Activated T-cell treated with anti-CD3 and anti-CD28 coated beads, Interleukin-2, amount 50 U/mL, for 4 hours (primary cell): Measurements from ENCODE around the gene DBNDD2. TPM values are rescaled to one million over a fixed set of nuclear protein-coding genes. Genes with fewer than 3 reads are reported as not detected.
A peak's percentile ranks its signal among the peaks of the same experiment; 100 is the strongest.

Experiments
- ATAC-seq, 2 donors: fragments of 200-7000 bp; cut with Tn5 transposase; one replicate each; pipeline ENCODE4 v1.10.0; 2021
- DNase-seq: peaks from one replicate; pipeline ENCODE4 v3.0.0-alpha.2; 2020
- H3K27me3 Mint-ChIP-seq: one replicate; pipeline ENCODE4 v1.8.0; 2021; ENCODE audit warnings: low read depth, mixed read lengths
- H3K36me3 Mint-ChIP-seq: one replicate; pipeline ENCODE4 v1.8.0; 2022; ENCODE audit warnings: mixed read lengths; ENCODE audit not compliant: insufficient read depth
- H3K4me1 Mint-ChIP-seq: one replicate; pipeline ENCODE4 v1.8.0; 2021; ENCODE audit warnings: low read depth, mixed read lengths
- H3K4me3 Mint-ChIP-seq: one replicate; pipeline ENCODE4 v1.8.0; 2021; ENCODE audit warnings: mild to moderate bottlenecking, moderate library complexity, mixed read lengths
- H3K9me3 Mint-ChIP-seq: one replicate; pipeline ENCODE4 v1.8.0; 2021; ENCODE audit warnings: mixed read lengths
- total RNA-seq, 3 donors: library from RNA; stranded (reverse); gene quantifications; one replicate each; pipeline ENCODE4 v1.2.1, GENCODE V29; 2021

DBNDD2 gene
- total RNA-seq, 3 donors from 2014 or later, result 9.7 to 13.3 (median 12.5) TPM

- peaks cover 1% of the 10 kb centered on the region for H3K27me3 Mint-ChIP-seq
- no peaks in the 10 kb centered on the region for H3K9me3 Mint-ChIP-seq
- no peak for ATAC-seq
- no peak for DNase-seq
- H3K36me3 Mint-ChIP-seq, result no peaks in the 10 kb centered on the region
- no peak overlapping the region for H3K4me3 Mint-ChIP-seq
- H3K4me1 Mint-ChIP-seq, result peaks cover 32% of the 10 kb centered on the region
These were observed 33.0 kb downstream of the DBNDD2 start for GRCh38 chr20:45440891-45441685.

- Mint-ChIP-seq H3K4me1 (peaks cover 27% of the 10 kb centered on the region), H3K36me3 (no peaks in the 10 kb centered on the region), H3K4me3 (no peak overlapping the region), H3K27me3 (peaks cover 1% of the 10 kb centered on the region), H3K9me3 (no peaks in the 10 kb centered on the region)
- DNase-seq (no peak), ATAC-seq (no peak)
These were observed 33.7 kb downstream of the DBNDD2 start for GRCh38 chr20:45441746-45442145.

- no peaks in the 10 kb centered on the region for H3K9me3 Mint-ChIP-seq
- ATAC-seq (no peak), DNase-seq (no peak)
- H3K27me3 Mint-ChIP-seq, result peaks cover 8% of the 10 kb centered on the region
- H3K4me3 Mint-ChIP-seq, result no peak overlapping the region
- H3K4me1 Mint-ChIP-seq, result peaks cover 23% of the 10 kb centered on the region
- no peaks in the 10 kb centered on the region for H3K36me3 Mint-ChIP-seq
These were observed 36.0 kb downstream of the DBNDD2 start for GRCh38 chr20:45444050-45444449.

- DNase-seq (no peak), ATAC-seq (peak; percentile 58 to 77)
- Mint-ChIP-seq H3K27me3 (peaks cover 8% of the 10 kb centered on the region), H3K4me1 (peaks cover 23% of the 10 kb centered on the region), H3K9me3 (no peaks in the 10 kb centered on the region), H3K4me3 (no peak overlapping the region), H3K36me3 (no peaks in the 10 kb centered on the region)
These were observed 37.9 kb downstream of the DBNDD2 start for GRCh38 chr20:45445805-45446562.

GRCh38 chr20:45448270-45448669, 40.2 kb downstream of the DBNDD2 start:
- H3K4me1 Mint-ChIP-seq, result peaks cover 23% of the 10 kb centered on the region
- no peaks in the 10 kb centered on the region for H3K9me3 Mint-ChIP-seq
- H3K4me3 Mint-ChIP-seq, result no peak overlapping the region
- DNase-seq (no peak), ATAC-seq (no peak)
- H3K36me3 Mint-ChIP-seq, result no peaks in the 10 kb centered on the region
- peaks cover 8% of the 10 kb centered on the region for H3K27me3 Mint-ChIP-seq

GRCh38 chr20:45449528-45449927, 41.4 kb downstream of the DBNDD2 start:
- no peaks in the 10 kb centered on the region for H3K9me3 Mint-ChIP-seq
- ATAC-seq (no peak), DNase-seq (no peak)
- no peak overlapping the region for H3K4me3 Mint-ChIP-seq
- H3K4me1 Mint-ChIP-seq, result peaks cover 12% of the 10 kb centered on the region
- peaks cover 8% of the 10 kb centered on the region for H3K27me3 Mint-ChIP-seq
- H3K36me3 Mint-ChIP-seq, result no peaks in the 10 kb centered on the region

GRCh38 chr20:45450097-45450818, 42.2 kb downstream of the DBNDD2 start:
- DNase-seq, result no peak
- Mint-ChIP-seq H3K4me3 (no peak overlapping the region), H3K27me3 (peaks cover 8% of the 10 kb centered on the region), H3K4me1 (peaks cover 5% of the 10 kb centered on the region), H3K9me3 (no peaks in the 10 kb centered on the region), H3K36me3 (no peaks in the 10 kb centered on the region)
- ATAC-seq, result peak in 1 of 2 donors; percentile 48

- H3K4me1 Mint-ChIP-seq, result no peaks in the 10 kb centered on the region
- H3K27me3 Mint-ChIP-seq, result peaks cover 6% of the 10 kb centered on the region
- H3K4me3 Mint-ChIP-seq, result no peak overlapping the region
- H3K36me3 Mint-ChIP-seq, result peaks cover 3% of the 10 kb centered on the region
- DNase-seq (no peak), ATAC-seq (no peak)
- H3K9me3 Mint-ChIP-seq, result no peaks in the 10 kb centered on the region
These were observed 44.1 kb downstream of the DBNDD2 start for GRCh38 chr20:45452238-45452637.

GRCh38 chr20:45452772-45453691, 44.9 kb downstream of the DBNDD2 start:
- DNase-seq, result no peak
- Mint-ChIP-seq H3K9me3 (no peaks in the 10 kb centered on the region), H3K36me3 (peaks cover 3% of the 10 kb centered on the region), H3K4me3 (no peak overlapping the region), H3K27me3 (peaks cover 3% of the 10 kb centered on the region), H3K4me1 (no peaks in the 10 kb centered on the region)
- ATAC-seq, result no peak

GRCh38 chr20:45456632-45457031, 48.5 kb downstream of the DBNDD2 start:
- no peak for DNase-seq
- Mint-ChIP-seq H3K36me3 (peaks cover 3% of the 10 kb centered on the region), H3K4me3 (no peak overlapping the region), H3K4me1 (no peaks in the 10 kb centered on the region), H3K9me3 (no peaks in the 10 kb centered on the region), H3K27me3 (no peaks in the 10 kb centered on the region)
- peak in 1 of 2 donors; percentile 30 for ATAC-seq

GRCh38 chr20:45459606-45460005, 51.5 kb downstream of the DBNDD2 start:
- no peak overlapping the region for H3K4me3 Mint-ChIP-seq
- ATAC-seq (no peak), DNase-seq (no peak)
- H3K36me3 Mint-ChIP-seq, result peaks cover 3% of the 10 kb centered on the region
- no peaks in the 10 kb centered on the region for H3K9me3 Mint-ChIP-seq
- H3K4me1 Mint-ChIP-seq, result no peaks in the 10 kb centered on the region
- H3K27me3 Mint-ChIP-seq, result no peaks in the 10 kb centered on the region
